ENCODE measurements around the gene BFAR.
"Not testable (repeated sequence)": the region's sequence is repeated elsewhere in the genome, so short reads cannot be mapped to it uniquely, and the experiment has no call there.

The BFAR gene

GRCh38 chr16:14703156-14704011 is 70.6 kb downstream of the BFAR start, which contains the start of gene NPIPA3:
Gene NPIPA3, plus strand, starts transcription at chr16:14703411. Its CDS starts 5,533 bp downstream, at chr16:14708944.
- TF ChIP-seq CTCF (IDR thresholded peaks at IDR 0.05) = not testable (repeated sequence)

Measured in LNCAP (cell line).